K562 (cell line): ENCODE data around the gene APBA2.
"Not testable (repeated sequence)": the region's sequence is repeated elsewhere in the genome, so short reads cannot be mapped to it uniquely, and the experiment has no call there.

ENCODE experiments used
- DMBX1 ChIP-seq: fragments of 250-450 bp; sonication (Bioruptor Pico); IDR thresholded peaks from 2 replicates; pipeline ENCODE4 v1.8.0; 2022; ENCODE audit warnings: inconsistent platforms, mild to moderate bottlenecking, moderate library complexity, borderline replicate concordance
- E4F1 ChIP-seq: fragments of 250-450 bp; sonication (Bioruptor Pico); IDR thresholded peaks from 2 replicates; pipeline ENCODE4 v1.5.0; 2021; ENCODE audit warnings: mild to moderate bottlenecking, borderline replicate concordance
- HDAC6 ChIP-seq: IDR thresholded peaks from 2 replicates; pipeline ENCODE4 v1.6.1; 2012; ENCODE audit warnings: low read depth, mild to moderate bottlenecking, control low read depth, inconsistent platforms, low read length, moderate library complexity
- ZBTB26 ChIP-seq: fragments of 450-650 bp; formaldehyde crosslinking; IDR thresholded peaks from 2 replicates; pipeline ENCODE4 v1.4.0; 2022; ENCODE audit warnings: missing genetic modification characterization
- TF ChIP-seq, protein P1 (sequence below): conservative IDR thresholded peaks from 2 replicates; pipeline ENCODE4 v1.6.1; 2011; ENCODE audit warnings: low read depth, mild to moderate bottlenecking, low read length; ENCODE audit not compliant: control insufficient read depth

DNA sequence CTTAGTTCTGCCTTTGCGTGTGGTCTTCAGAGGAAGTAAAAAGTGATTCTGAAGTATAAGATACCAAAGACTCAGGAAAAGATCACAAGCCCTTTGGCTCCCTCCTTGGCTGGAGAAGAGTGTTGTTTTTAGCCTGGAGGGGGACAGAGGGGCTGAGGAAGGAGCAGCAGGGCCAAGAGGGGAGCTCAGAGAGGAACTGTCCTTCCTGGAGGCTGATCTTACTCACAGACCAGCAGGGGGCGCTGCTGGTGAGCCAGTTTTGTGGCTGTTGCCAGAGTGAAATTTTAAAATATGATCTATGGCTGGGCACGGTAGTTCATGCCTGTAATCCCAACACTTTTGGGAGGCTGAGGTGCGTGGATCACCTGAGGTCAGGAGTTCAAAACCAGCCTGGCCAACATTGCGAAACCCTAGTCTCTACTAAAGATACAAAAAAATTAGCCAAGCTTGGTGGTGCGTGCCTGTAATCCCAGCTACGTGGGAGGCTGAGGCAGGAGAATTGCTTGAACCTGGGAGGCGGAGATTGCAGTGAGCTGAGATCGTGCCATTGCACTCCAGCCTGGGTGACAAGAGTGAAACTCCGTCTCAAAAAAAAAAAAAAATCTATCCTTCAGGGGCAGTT lies 216.5 kb downstream of the APBA2 start:
- TF ChIP-seq, protein P1, sequence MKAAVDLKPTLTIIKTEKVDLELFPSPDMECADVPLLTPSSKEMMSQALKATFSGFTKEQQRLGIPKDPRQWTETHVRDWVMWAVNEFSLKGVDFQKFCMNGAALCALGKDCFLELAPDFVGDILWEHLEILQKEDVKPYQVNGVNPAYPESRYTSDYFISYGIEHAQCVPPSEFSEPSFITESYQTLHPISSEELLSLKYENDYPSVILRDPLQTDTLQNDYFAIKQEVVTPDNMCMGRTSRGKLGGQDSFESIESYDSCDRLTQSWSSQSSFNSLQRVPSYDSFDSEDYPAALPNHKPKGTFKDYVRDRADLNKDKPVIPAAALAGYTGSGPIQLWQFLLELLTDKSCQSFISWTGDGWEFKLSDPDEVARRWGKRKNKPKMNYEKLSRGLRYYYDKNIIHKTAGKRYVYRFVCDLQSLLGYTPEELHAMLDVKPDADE: not testable (repeated sequence)
- not testable (repeated sequence) for TF ChIP-seq HDAC6; ZBTB26 (CRISPR knock-in tag); DMBX1; E4F1 (CRISPR knock-in tag)
